ENCODE measurements around the gene MAP4K1.

MAP4K1 gene

GRCh38 chr19:38650172-38650775, 32.5 kb upstream of the MAP4K1 start:
- H3K27me3 ChIP-seq (ENCODE audit: control insufficient read depth, insufficient read depth, low read length), result no peaks in the 10 kb centered on the region
- H3K27ac ChIP-seq (ENCODE audit: low read depth, low read length), result peak overlapping the region; percentile 58; the same call in 1 of the 2 replicates
- H3K4me3 ChIP-seq (ENCODE audit: low read depth, low read length), result peak overlapping the region; percentile 91
- H3K4me1 ChIP-seq (ENCODE audit: control insufficient read depth, insufficient read depth, low read length), result peaks cover 62% of the 10 kb centered on the region
- no peaks in the 10 kb centered on the region for H3K9me3 ChIP-seq (ENCODE audit: control insufficient read depth, insufficient read depth, low read depth, low read length)
- H3K9ac ChIP-seq (ENCODE audit: low read length), result peak overlapping the region; percentile 92
- H3K36me3 ChIP-seq (ENCODE audit: control insufficient read depth, insufficient read depth, low read length), result no peaks in the 10 kb centered on the region

GRCh38 chr19:38649305-38650171, 31.8 kb upstream of the MAP4K1 start:
- Histone ChIP-seq H3K4me1 (ENCODE audit: control insufficient read depth, insufficient read depth, low read length) (peaks cover 60% of the 10 kb centered on the region), H3K9ac (ENCODE audit: low read length) (peak overlapping the region; percentile 92)

GRCh38 chr19:38648769-38649304, 31.1 kb upstream of the MAP4K1 start:
- Histone ChIP-seq H3K9ac (ENCODE audit: low read length) (peak overlapping the region; percentile 92), H3K4me3 (ENCODE audit: low read depth, low read length) (peak overlapping the region; percentile 91), H3K27me3 (ENCODE audit: control insufficient read depth, insufficient read depth, low read length) (no peaks in the 10 kb centered on the region), H3K9me3 (ENCODE audit: control insufficient read depth, insufficient read depth, low read depth, low read length) (no peaks in the 10 kb centered on the region), H3K36me3 (ENCODE audit: control insufficient read depth, insufficient read depth, low read length) (no peaks in the 10 kb centered on the region), H3K4me1 (ENCODE audit: control insufficient read depth, insufficient read depth, low read length) (peaks cover 53% of the 10 kb centered on the region), H3K27ac (ENCODE audit: low read depth, low read length) (peak overlapping the region; percentile 84; the same call in 1 of the 2 replicates)

More at GRCh38 chr19:38649305-38650171, 31.8 kb upstream of the MAP4K1 start:
- no peaks in the 10 kb centered on the region for H3K9me3 ChIP-seq (ENCODE audit: control insufficient read depth, insufficient read depth, low read depth, low read length)
- H3K4me3 ChIP-seq (ENCODE audit: low read depth, low read length), result peak overlapping the region; percentile 91
- H3K27me3 ChIP-seq (ENCODE audit: control insufficient read depth, insufficient read depth, low read length), result no peaks in the 10 kb centered on the region
- H3K27ac ChIP-seq (ENCODE audit: low read depth, low read length), result peak overlapping the region; percentile 84; the same call in 1 of the 2 replicates
- H3K36me3 ChIP-seq (ENCODE audit: control insufficient read depth, insufficient read depth, low read length), result no peaks in the 10 kb centered on the region

GRCh38 chr19:38647966-38648768, 30.4 kb upstream of the MAP4K1 start:
- Histone ChIP-seq H3K9me3 (ENCODE audit: control insufficient read depth, insufficient read depth, low read depth, low read length) (no peaks in the 10 kb centered on the region), H3K27ac (ENCODE audit: low read depth, low read length) (peak overlapping the region; percentile 84; the same call in 1 of the 2 replicates), H3K4me3 (ENCODE audit: low read depth, low read length) (peak overlapping the region; percentile 91), H3K36me3 (ENCODE audit: control insufficient read depth, insufficient read depth, low read length) (no peaks in the 10 kb centered on the region), H3K27me3 (ENCODE audit: control insufficient read depth, insufficient read depth, low read length) (no peaks in the 10 kb centered on the region), H3K9ac (ENCODE audit: low read length) (peak overlapping the region; percentile 92), H3K4me1 (ENCODE audit: control insufficient read depth, insufficient read depth, low read length) (peaks cover 47% of the 10 kb centered on the region)

GRCh38 chr19:38647368-38647965, 29.7 kb upstream of the MAP4K1 start, which contains the start of gene ACTN4:
ACTN4 (plus strand) TSS chr19:38647649; CDS start chr19:38647746, 97 bp downstream.
- Histone ChIP-seq H3K36me3 (ENCODE audit: control insufficient read depth, insufficient read depth, low read length) (no peaks in the 10 kb centered on the region), H3K9me3 (ENCODE audit: control insufficient read depth, insufficient read depth, low read depth, low read length) (no peaks in the 10 kb centered on the region), H3K9ac (ENCODE audit: low read length) (peak within 1 kb of the TSS; percentile 92), H3K27ac (ENCODE audit: low read depth, low read length) (peak within 1 kb of the TSS; percentile 84; the same call in 1 of the 2 replicates), H3K27me3 (ENCODE audit: control insufficient read depth, insufficient read depth, low read length) (no peaks in the 10 kb centered on the region), H3K4me1 (ENCODE audit: control insufficient read depth, insufficient read depth, low read length) (peaks cover 41% of the 10 kb centered on the region), H3K4me3 (ENCODE audit: low read depth, low read length) (peak within 1 kb of the TSS; percentile 91)

- H3K4me3 ChIP-seq (ENCODE audit: low read depth, low read length), result no peak overlapping the region
- H3K9ac ChIP-seq (ENCODE audit: low read length), result no peak overlapping the region
- H3K4me1 ChIP-seq (ENCODE audit: control insufficient read depth, insufficient read depth, low read length), result peaks cover 22% of the 10 kb centered on the region
- no peaks in the 10 kb centered on the region for H3K9me3 ChIP-seq (ENCODE audit: control insufficient read depth, insufficient read depth, low read depth, low read length)
- no peaks in the 10 kb centered on the region for H3K27me3 ChIP-seq (ENCODE audit: control insufficient read depth, insufficient read depth, low read length)
- H3K27ac ChIP-seq (ENCODE audit: low read depth, low read length), result no peak overlapping the region
- no peaks in the 10 kb centered on the region for H3K36me3 ChIP-seq (ENCODE audit: control insufficient read depth, insufficient read depth, low read length)
Observed at GRCh38 chr19:38644719-38645118, 27.0 kb upstream of the MAP4K1 start.

- H3K9ac ChIP-seq (ENCODE audit: low read length), result no peak overlapping the region
- H3K36me3 ChIP-seq (ENCODE audit: control insufficient read depth, insufficient read depth, low read length), result no peaks in the 10 kb centered on the region
- H3K4me1 ChIP-seq (ENCODE audit: control insufficient read depth, insufficient read depth, low read length), result peaks cover 19% of the 10 kb centered on the region
- H3K4me3 ChIP-seq (ENCODE audit: low read depth, low read length), result no peak overlapping the region
- no peaks in the 10 kb centered on the region for H3K9me3 ChIP-seq (ENCODE audit: control insufficient read depth, insufficient read depth, low read depth, low read length)
- no peaks in the 10 kb centered on the region for H3K27me3 ChIP-seq (ENCODE audit: control insufficient read depth, insufficient read depth, low read length)
- no peak overlapping the region for H3K27ac ChIP-seq (ENCODE audit: low read depth, low read length)
Observed at GRCh38 chr19:38642176-38642575, 24.4 kb upstream of the MAP4K1 start.

GRCh38 chr19:38640368-38640767, 22.6 kb upstream of the MAP4K1 start:
- Histone ChIP-seq H3K27me3 (ENCODE audit: control insufficient read depth, insufficient read depth, low read length) (no peaks in the 10 kb centered on the region), H3K4me3 (ENCODE audit: low read depth, low read length) (no peak overlapping the region), H3K27ac (ENCODE audit: low read depth, low read length) (no peak overlapping the region), H3K4me1 (ENCODE audit: control insufficient read depth, insufficient read depth, low read length) (peaks cover 30% of the 10 kb centered on the region), H3K9ac (ENCODE audit: low read length) (no peak overlapping the region), H3K36me3 (ENCODE audit: control insufficient read depth, insufficient read depth, low read length) (peaks cover 14% of the 10 kb centered on the region), H3K9me3 (ENCODE audit: control insufficient read depth, insufficient read depth, low read depth, low read length) (no peaks in the 10 kb centered on the region)

- H3K9ac ChIP-seq (ENCODE audit: low read length), result no peak overlapping the region
- no peak overlapping the region for H3K27ac ChIP-seq (ENCODE audit: low read depth, low read length)
- peaks cover 27% of the 10 kb centered on the region for H3K4me1 ChIP-seq (ENCODE audit: control insufficient read depth, insufficient read depth, low read length)
Observed at GRCh38 chr19:38639679-38640078, 21.9 kb upstream of the MAP4K1 start.

GRCh38 chr19:38638461-38638860, 20.7 kb upstream of the MAP4K1 start:
- no peaks in the 10 kb centered on the region for H3K27me3 ChIP-seq (ENCODE audit: control insufficient read depth, insufficient read depth, low read length)
- H3K4me3 ChIP-seq (ENCODE audit: low read depth, low read length), result no peak overlapping the region
- peak overlapping the region; percentile 9; the same call in 1 of the 2 replicates for H3K27ac ChIP-seq (ENCODE audit: low read depth, low read length)
- no peaks in the 10 kb centered on the region for H3K9me3 ChIP-seq (ENCODE audit: control insufficient read depth, insufficient read depth, low read depth, low read length)
- H3K9ac ChIP-seq (ENCODE audit: low read length), result no peak overlapping the region
- peaks cover 23% of the 10 kb centered on the region for H3K36me3 ChIP-seq (ENCODE audit: control insufficient read depth, insufficient read depth, low read length)
- peaks cover 27% of the 10 kb centered on the region for H3K4me1 ChIP-seq (ENCODE audit: control insufficient read depth, insufficient read depth, low read length)

More at GRCh38 chr19:38639679-38640078, 21.9 kb upstream of the MAP4K1 start:
- no peaks in the 10 kb centered on the region for H3K27me3 ChIP-seq (ENCODE audit: control insufficient read depth, insufficient read depth, low read length)
- no peak overlapping the region for H3K4me3 ChIP-seq (ENCODE audit: low read depth, low read length)
- peaks cover 20% of the 10 kb centered on the region for H3K36me3 ChIP-seq (ENCODE audit: control insufficient read depth, insufficient read depth, low read length)
- H3K9me3 ChIP-seq (ENCODE audit: control insufficient read depth, insufficient read depth, low read depth, low read length), result no peaks in the 10 kb centered on the region

Measured in HUES6 (cell line).